K562 (cell line): ENCODE results near the gene AMBRA1. TPM values are rescaled to one million over a fixed set of nuclear protein-coding genes. Genes with fewer than 3 reads are reported as not detected.

Experiments
- ARHGAP35 ChIP-seq: fragments of 450-650 bp; IDR thresholded peaks from 2 replicates; pipeline ENCODE4 v1.6.1; 2018; ENCODE audit not compliant: partially characterized antibody
- BRD4 ChIP-seq: fragments of 200-600 bp; sonication (generic); IDR thresholded peaks from 2 replicates; pipeline ENCODE4 v1.6.1; 2017; ENCODE audit warnings: inconsistent platforms
- CSDE1 ChIP-seq, 2 experiments: fragments of 450-650 bp; IDR thresholded peaks; 2 replicates each; pipeline ENCODE4 v1.6.1; 2016; ENCODE audit warnings: mild to moderate bottlenecking in 1 of 2
- HIVEP1 ChIP-seq: fragments of 250-450 bp; sonication (Bioruptor Pico); IDR thresholded peaks from 2 replicates; pipeline ENCODE4 v1.4.0; 2020; ENCODE audit warnings: mild to moderate bottlenecking
- HMGN3 ChIP-seq: IDR thresholded peaks from 2 replicates; pipeline ENCODE4 v1.6.1; 2011; ENCODE audit warnings: borderline replicate concordance, low read depth, mild to moderate bottlenecking, mixed read lengths, low read length; ENCODE audit not compliant: insufficient read length; ENCODE audit errors: extremely low read depth
- NR2C1 ChIP-seq, 2 experiments: fragments of 450-650 bp; IDR thresholded peaks; 2 replicates each; pipeline ENCODE4 v1.6.1; 2017; ENCODE audit warnings: mild to moderate bottlenecking in 2 of 2, antibody characterized with exemption in 1 of 2, inconsistent platforms in 1 of 2, missing compliant biosample characterization in 1 of 2, missing genetic modification characterization in 1 of 2
- SAFB2 ChIP-seq: fragments of 200-400 bp; formaldehyde crosslinking; IDR thresholded peaks from 2 replicates; pipeline ENCODE4 v1.6.1; 2018; ENCODE audit warnings: borderline replicate concordance, low read length, low read depth, moderate library complexity; ENCODE audit not compliant: severe bottlenecking
- SIRT6 ChIP-seq: IDR thresholded peaks from one replicate; pipeline ENCODE4 v1.6.1; 2012; ENCODE audit warnings: low read depth, mild to moderate bottlenecking, control low read depth, inconsistent platforms, low read length, moderate library complexity
- SMC3 ChIP-seq: conservative IDR thresholded peaks from 2 replicates; pipeline ENCODE4 v1.6.1; 2011; ENCODE audit warnings: low read depth, low read length, improper control_type of control experiment; ENCODE audit not compliant: insufficient read depth
- TAF1 ChIP-seq: IDR thresholded peaks from 2 replicates; pipeline ENCODE4 v1.6.1; 2011; ENCODE audit warnings: mild to moderate bottlenecking, low read length, moderate library complexity; ENCODE audit not compliant: insufficient read depth, control insufficient read depth, severe bottlenecking; ENCODE audit errors: extremely low read depth
- TCF7L2 ChIP-seq: fragments of 150-350 bp; IDR thresholded peaks from 2 replicates; pipeline ENCODE4 v1.6.1; 2016; ENCODE audit warnings: low read depth, mild to moderate bottlenecking, low read length, moderate library complexity
- ZEB2 ChIP-seq: fragments of 450-650 bp; IDR thresholded peaks from 2 replicates; pipeline ENCODE4 v1.6.1; 2016
- ZFP1 ChIP-seq: fragments of 450-650 bp; formaldehyde crosslinking; IDR thresholded peaks from 2 replicates; pipeline ENCODE4 v1.4.0; 2020; ENCODE audit warnings: mild to moderate bottlenecking, mixed read lengths
- ZNF561 ChIP-seq: fragments of 450-650 bp; formaldehyde crosslinking; conservative IDR thresholded peaks from 2 replicates; pipeline ENCODE4 v1.4.0; 2020; ENCODE audit warnings: mild to moderate bottlenecking, moderate library complexity
- ZNF644 ChIP-seq: fragments of 200-800 bp; sonication (Bioruptor generic); IDR thresholded peaks from 2 replicates; pipeline ENCODE4 v1.6.1; 2016; ENCODE audit warnings: low read depth, missing genetic modification characterization, missing compliant biosample characterization
- polyA plus RNA-seq, 8 experiments: library from polyadenylated mRNA; depleted of rRNA in 4 of 8; stranded (reverse) in 5 of 8; unstranded in 3 of 8; fragments of >200 nt; fragmentation: Nextera tagmentation in 2 of 8; fragmentation: Illumina TruSeq in 1 of 8; extraction: Ambion mirVana in 2 of 8; extraction: Trizol in 1 of 8; gene quantifications; 2 replicates each; pipeline versions ENCODE4 v1.2.1 to v1.2.3, GENCODE V29; 2011 to 2014; ENCODE audit warnings: inconsistent platforms in 1 of 8, missing spikeins in 1 of 8
- total RNA-seq, 7 experiments: library from RNA; depleted of rRNA in 6 of 7; stranded (reverse); fragments of >200 nt in 6 of 7; fragmentation: Illumina TruSeq in 2 of 7; extraction: Trizol in 2 of 7; gene quantifications; 2 replicates each; pipeline versions ENCODE4 v1.2.1 to v1.2.3, GENCODE V29; 2011 to 2021; ENCODE audit warnings: low replicate concordance in 1 of 7
- TF ChIP-seq, protein P1 (sequence below), 2 experiments: fragments of 150-350 bp in 1 of 2; IDR thresholded peaks; 2 replicates each; pipeline ENCODE4 v1.6.1; 2012 to 2016; ENCODE audit warnings: low read depth in 2 of 2, low read length in 2 of 2, mild to moderate bottlenecking in 1 of 2, moderate library complexity in 1 of 2
- TF ChIP-seq, protein P2 (sequence below): sonication (generic); formaldehyde crosslinking; IDR thresholded peaks from 2 replicates; pipeline ENCODE4 v1.8.1; 2023; ENCODE audit warnings: mild to moderate bottlenecking, missing genetic modification reagents
- TF ChIP-seq, protein P3 (sequence below): sonication (generic); formaldehyde crosslinking; IDR thresholded peaks from 2 replicates; pipeline ENCODE4 v1.8.0; 2023; ENCODE audit warnings: mild to moderate bottlenecking, missing genetic modification reagents
- TF ChIP-seq, protein P4 (sequence below), 2 experiments: fragments of 450-650 bp; conservative IDR thresholded peaks; 2 replicates each; pipeline ENCODE4 v1.6.1; 2017; ENCODE audit warnings: mild to moderate bottlenecking in 2 of 2, moderate library complexity in 2 of 2

The AMBRA1 gene
- total and polyA plus RNA-seq, 9 of the 15 experiments (the other 6 are each of a cell fraction or from before 2014, with no cell fraction given), result 0.15 to 24.5 (median 13.0) TPM

DNA sequence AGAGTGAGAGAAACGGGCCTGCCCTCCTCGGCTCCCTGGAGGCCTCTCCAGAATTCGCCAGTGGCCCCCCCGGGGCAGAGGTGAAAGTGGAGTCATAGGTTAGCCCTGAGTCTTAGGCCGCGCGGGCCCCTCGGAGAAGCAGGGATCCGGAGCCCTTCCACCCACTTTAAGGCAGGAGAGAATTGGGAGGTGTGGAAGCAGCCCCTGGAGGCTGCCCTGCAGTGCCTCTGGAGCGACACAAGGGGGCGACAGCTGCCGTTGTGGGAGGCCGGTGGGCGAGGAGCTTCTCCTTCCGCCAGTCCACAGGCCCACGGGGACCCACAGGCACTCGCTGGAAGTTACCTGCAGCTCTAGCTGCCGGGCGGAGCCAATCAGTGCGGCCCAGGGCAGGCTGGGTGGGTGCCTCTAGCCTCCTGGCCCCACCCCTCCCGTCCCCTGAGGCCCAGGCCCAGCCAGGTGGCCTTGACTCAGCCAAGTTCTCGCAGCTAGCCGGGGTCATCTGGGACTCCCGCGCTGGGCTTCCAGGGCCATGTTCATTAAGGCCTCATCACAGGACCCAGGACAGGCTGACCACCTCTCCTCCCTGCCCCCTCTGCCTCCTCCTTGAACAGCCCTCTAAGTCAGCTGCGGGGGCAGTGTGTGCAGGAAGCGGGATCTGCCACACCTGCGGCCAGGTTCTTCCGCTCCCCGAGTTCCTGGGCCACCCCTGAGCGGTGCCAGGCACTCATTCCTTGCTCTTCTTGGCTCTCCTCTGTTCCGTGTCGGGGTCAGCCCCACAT lies 241.6 kb downstream of the AMBRA1 start (continued):
- TF ChIP-seq, protein P1, sequence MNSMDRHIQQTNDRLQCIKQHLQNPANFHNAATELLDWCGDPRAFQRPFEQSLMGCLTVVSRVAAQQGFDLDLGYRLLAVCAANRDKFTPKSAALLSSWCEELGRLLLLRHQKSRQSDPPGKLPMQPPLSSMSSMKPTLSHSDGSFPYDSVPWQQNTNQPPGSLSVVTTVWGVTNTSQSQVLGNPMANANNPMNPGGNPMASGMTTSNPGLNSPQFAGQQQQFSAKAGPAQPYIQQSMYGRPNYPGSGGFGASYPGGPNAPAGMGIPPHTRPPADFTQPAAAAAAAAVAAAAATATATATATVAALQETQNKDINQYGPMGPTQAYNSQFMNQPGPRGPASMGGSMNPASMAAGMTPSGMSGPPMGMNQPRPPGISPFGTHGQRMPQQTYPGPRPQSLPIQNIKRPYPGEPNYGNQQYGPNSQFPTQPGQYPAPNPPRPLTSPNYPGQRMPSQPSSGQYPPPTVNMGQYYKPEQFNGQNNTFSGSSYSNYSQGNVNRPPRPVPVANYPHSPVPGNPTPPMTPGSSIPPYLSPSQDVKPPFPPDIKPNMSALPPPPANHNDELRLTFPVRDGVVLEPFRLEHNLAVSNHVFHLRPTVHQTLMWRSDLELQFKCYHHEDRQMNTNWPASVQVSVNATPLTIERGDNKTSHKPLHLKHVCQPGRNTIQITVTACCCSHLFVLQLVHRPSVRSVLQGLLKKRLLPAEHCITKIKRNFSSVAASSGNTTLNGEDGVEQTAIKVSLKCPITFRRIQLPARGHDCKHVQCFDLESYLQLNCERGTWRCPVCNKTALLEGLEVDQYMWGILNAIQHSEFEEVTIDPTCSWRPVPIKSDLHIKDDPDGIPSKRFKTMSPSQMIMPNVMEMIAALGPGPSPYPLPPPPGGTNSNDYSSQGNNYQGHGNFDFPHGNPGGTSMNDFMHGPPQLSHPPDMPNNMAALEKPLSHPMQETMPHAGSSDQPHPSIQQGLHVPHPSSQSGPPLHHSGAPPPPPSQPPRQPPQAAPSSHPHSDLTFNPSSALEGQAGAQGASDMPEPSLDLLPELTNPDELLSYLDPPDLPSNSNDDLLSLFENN (IDR thresholded peaks at IDR 0.05; ENCODE audit: low read depth in 2 of 2, low read length in 2 of 2), result 0 out of 4 replicates have a peak, but pooled peaks of 1 of the 2 experiments have one; percentile 31
- TF ChIP-seq ZFP1 (CRISPR knock-in tag) (no peak), ZNF561 (CRISPR knock-in tag) (no peak), ZEB2 (peak; percentile 61; the same call in 1 of the 2 replicates), TCF7L2 (no peak), BRD4 (no peak), CSDE1 (IDR thresholded peaks at IDR 0.05) (no peak), SIRT6 (no peak), SMC3 (peak; percentile 93), HIVEP1 (CRISPR knock-in tag) (no peak), HMGN3 (peak; percentile 52), ARHGAP35 (no peak), ZNF644 (no peak), TAF1 (no peak), NR2C1 (IDR thresholded peaks at IDR 0.05) (no peak), NR2C1 (tag; IDR thresholded peaks at IDR 0.05) (no peak), SAFB2 (no peak)
- TF ChIP-seq, protein P2, sequence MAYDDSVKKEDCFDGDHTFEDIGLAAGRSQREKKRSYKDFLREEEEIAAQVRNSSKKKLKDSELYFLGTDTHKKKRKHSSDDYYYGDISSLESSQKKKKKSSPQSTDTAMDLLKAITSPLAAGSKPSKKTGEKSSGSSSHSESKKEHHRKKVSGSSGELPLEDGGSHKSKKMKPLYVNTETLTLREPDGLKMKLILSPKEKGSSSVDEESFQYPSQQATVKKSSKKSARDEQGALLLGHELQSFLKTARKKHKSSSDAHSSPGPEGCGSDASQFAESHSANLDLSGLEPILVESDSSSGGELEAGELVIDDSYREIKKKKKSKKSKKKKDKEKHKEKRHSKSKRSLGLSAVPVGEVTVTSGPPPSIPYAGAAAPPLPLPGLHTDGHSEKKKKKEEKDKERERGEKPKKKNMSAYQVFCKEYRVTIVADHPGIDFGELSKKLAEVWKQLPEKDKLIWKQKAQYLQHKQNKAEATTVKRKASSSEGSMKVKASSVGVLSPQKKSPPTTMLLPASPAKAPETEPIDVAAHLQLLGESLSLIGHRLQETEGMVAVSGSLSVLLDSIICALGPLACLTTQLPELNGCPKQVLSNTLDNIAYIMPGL, result 0 out of 2 replicates have a peak, but pooled peaks have one; percentile 21
- TF ChIP-seq, protein P3, sequence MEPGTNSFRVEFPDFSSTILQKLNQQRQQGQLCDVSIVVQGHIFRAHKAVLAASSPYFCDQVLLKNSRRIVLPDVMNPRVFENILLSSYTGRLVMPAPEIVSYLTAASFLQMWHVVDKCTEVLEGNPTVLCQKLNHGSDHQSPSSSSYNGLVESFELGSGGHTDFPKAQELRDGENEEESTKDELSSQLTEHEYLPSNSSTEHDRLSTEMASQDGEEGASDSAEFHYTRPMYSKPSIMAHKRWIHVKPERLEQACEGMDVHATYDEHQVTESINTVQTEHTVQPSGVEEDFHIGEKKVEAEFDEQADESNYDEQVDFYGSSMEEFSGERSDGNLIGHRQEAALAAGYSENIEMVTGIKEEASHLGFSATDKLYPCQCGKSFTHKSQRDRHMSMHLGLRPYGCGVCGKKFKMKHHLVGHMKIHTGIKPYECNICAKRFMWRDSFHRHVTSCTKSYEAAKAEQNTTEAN (CRISPR knock-in tag), result no peak
- TF ChIP-seq, protein P4, sequence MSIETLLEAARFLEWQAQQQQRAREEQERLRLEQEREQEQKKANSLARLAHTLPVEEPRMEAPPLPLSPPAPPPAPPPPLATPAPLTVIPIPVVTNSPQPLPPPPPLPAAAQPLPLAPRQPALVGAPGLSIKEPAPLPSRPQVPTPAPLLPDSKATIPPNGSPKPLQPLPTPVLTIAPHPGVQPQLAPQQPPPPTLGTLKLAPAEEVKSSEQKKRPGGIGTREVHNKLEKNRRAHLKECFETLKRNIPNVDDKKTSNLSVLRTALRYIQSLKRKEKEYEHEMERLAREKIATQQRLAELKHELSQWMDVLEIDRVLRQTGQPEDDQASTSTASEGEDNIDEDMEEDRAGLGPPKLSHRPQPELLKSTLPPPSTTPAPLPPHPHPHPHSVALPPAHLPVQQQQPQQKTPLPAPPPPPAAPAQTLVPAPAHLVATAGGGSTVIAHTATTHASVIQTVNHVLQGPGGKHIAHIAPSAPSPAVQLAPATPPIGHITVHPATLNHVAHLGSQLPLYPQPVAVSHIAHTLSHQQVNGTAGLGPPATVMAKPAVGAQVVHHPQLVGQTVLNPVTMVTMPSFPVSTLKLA (conservative IDR thresholded peaks at IDR 0.05), result 0 out of 4 replicates have a peak, but pooled peaks of 1 of the 2 experiments have one; percentile 39
